ENCODE data around the gene SOX12.
"Not testable (repeated sequence)": the region's sequence is repeated elsewhere in the genome, so short reads cannot be mapped to it uniquely, and the experiment has no call there.

The SOX12 gene

DNA sequence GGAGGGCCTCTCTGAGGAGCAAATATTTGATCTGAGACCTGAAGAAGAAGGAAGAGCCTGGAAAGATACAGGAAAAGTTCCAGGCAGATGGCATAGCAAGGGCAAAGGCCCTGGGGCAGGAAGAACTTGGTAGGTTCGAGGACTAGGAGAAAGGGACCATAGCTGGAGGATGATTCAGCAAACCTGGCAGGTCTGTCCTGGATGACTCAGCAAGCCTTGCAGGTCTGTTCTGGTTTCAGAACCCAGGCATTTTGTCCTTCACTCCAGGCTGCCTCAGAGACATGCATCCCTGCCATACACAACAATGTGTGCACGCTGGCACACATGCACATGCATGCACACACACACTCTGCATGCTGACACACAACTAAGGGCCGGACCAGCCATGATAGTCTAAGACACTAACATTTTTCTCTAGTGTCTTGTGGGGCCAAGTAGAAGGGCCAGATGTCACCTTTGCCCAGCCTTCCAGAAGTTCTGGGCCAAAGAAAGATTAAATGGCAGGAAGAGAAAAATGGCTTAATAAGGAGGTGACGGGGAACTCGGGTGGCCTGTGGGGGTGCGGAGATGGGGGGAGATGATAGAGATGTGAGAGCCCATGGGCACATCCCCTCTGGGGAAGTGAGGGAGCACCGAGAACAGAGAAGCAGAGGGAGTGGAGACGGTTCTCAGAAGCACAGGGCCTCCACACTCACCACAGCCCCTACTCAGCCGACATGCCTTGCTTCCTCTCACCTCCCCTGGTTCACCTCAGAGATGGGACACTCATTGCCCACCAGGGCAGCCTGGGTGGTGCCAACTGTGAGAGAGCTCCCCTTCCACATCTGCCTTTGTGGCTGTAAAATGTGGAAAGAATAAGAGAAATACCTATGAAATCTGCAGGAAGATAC is 39.8 kb downstream of the SOX12 start:
- no peak for DNase-seq

DNA sequence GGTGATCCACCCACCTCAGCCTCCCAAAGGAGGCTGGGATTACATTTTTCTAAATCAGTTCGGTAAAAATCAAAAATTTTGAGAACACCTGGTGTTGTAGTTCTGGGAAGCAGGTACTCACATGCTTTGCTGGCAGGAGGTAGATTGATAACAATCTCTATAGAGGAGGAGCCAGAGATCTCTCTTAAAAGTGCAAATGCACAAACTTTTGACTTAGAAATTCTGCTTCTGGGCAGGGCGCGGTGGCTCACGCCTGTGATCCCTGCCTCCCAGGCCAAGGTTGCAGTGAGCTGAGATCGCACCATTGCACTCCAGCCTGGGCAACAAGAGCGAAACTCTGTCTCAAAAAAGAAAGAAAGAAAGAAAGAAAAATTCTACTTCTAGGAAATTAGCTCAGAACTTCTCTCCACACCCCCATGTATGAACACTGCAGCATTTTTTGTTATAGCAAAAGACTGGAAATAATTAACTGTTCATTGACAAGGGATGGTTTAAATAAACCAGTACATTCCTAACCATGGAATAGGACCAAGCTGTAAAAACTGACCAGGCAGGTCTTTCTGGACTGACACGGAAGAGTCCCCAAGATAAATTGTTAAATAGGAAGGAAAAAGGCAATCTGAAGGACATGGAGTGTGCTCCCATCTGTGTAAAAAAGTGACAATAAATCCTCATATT is 40.8 kb downstream of the SOX12 start:
- DNase-seq: no peak

DNA sequence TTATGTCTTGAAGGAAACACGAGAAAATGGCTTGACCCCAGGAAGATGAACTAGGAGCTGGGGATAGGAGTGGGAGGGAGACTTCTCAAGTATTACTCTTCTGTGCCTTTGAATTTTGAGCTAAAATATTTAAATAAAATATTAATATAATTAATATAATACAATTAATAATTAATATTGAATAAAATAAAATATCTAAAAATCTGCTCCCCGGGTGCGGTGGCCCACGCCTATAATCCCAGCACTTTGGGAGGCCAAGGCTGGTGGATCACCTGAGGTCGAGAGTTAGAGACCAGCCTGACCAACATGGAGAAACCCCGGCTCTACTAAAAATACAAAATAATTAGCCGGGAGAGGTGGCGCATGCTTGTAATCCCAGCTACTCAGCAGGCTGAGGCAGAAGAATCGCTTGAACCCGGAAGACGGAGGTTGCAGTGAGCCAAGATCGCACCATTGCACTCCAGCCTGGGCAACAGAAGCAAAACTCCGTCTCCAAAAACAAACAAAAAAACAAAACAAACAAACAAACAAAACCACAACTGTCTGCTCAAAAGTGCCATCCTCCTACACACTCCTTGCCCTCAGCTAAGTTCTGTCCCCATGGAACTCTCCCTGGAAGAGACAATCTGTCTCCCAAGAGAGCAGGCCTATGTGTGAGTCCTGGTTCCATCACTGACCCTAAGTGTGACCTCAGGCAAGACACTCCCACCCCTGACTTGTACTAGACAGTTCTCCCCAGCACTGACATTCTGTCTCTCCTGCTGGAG is 41.5 kb downstream of the SOX12 start:
- DNase-seq: no peak

DNA sequence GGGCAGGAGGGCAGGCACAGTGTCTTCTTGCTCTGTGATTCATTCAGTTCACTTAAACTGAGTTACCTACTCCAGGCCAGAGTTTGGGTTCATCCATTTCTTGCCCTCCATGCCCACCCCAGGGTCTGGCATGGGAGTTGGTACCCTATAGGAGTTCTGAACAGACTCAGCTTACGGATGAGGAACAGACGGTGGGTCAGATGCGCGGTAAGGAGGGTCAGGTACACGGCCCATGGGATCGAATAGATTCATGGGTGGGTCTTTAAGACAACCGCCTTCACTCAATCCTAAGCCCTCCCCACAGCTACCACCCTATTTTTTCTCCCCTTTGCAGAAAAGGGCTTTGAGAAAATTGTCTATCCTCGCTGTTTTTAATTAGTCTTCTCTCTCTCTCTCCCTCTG is 42.1 kb downstream of the SOX12 start:
- DNase-seq: no peak

GRCh38 chr20:368915-369314 is 43.6 kb downstream of the SOX12 start:
- DNase-seq: no peak

- DNase-seq: no peak
Observed at GRCh38 chr20:370151-370600, 44.8 kb downstream of the SOX12 start.

DNA sequence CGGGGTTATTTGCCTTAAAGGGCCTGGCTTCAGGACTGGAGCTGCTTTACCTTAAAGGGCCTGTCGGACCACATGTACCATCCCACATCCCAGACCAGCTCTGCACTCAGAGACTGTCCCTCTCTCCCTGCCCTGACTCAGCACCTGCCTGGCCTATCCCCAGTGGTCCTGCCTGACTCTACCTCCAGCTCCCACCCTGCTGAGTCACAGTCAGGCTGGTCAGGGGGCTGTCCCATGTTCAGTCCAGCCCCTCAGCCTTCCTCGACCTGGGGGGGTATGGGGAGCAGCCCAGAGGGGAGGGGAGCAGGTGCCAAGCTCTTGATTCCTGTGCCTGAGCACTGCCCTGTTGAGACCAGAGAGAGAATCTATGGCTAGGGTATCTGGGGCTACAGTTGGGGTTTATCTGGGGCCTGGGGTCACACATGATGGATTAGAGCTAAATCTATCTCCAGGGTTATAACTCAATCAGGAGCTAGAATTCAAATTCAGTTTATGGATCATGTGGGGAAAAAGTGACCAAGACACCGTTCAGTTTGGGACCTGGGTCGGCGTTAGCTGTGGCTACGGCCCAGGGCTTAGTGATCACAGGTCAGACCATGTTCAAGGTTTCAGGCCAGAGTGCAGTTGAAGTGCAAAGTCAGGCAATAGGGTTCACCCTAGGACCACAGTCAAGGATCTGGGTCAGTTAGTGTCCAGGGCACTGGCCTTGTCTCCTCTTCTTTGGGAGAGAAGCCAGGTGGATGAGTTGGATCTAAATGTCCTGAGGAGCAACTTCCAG is 45.8 kb downstream of the SOX12 start:
- no peak for DNase-seq

DNA sequence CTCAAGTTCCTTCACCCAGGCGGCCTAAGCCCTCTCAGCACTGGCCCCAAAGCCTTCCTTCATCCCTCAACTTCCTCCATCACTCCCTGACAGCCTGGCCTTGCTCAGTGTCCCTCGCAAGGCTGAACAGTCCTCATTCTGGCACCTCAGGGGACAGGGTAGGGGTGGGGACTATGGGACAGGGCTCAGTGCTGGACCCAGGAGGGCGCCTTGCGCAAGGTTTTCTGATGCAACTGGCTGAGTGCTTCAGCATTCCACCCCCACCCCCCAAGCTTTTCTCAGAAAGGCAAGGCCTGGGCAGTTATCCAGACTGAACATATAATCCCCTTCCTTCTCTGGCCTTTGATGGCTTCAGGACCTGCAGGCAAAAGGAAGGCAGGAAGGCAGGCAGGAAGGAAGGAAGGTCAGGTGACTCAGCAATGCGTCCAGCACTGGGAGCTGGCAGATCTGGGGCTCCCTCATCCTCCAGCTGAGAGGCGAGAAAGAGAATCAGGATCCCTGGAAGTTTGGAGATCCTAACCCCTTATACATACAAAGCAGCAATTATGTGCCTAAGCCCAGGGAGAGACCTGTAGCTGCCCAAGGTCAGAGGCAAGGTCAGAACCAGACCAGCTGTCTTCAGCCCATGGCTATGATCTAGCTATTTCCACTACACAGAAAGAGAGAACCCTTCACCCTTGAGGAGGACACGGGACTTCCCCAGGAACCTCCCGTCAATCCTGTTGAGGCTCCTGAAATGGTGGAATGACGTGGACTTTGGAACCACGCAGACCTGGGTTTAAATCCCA is 46.6 kb downstream of the SOX12 start:
- DNase-seq: no peak

GRCh38 chr20:372543-373082 is 47.3 kb downstream of the SOX12 start:
- DNase-seq: not testable (repeated sequence)

DNA sequence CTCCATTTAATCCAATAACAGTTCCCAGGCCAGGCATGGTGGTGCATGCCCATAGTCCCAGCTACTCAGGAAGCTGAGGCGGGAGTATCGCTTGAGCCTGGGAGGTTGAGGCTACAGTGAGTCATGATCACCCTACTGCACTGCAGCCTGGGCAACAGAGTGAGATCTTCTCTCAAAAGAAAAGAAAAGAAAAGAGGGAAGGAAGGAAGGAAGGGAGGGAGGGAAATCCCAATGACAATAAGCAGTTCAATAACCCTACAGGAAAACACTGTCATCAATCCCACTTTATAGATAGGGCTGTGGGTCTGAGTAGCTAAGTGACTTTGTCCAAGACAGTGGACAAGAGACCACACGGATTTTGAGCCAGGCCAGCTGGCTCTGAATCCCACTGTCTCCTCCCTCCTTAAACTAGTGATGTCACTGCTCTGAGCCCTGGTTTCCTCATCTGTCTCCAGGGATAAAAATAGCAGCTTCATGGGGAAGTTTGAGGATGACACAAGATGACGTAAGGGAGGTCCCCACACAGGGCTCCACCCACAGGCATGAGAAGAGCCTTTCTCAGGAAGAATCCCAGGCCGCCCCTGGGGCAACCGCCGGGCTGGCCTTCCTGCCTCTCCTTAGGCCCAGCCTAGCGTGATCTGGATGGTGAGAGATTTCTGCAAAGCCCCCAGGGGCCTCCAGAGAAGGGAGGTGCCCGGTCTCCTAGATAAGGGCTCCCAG is 48.0 kb downstream of the SOX12 start:
- no peak for DNase-seq

GRCh38 chr20:375265-375889 is 50.0 kb downstream of the SOX12 start:
- no peak for DNase-seq

DNA sequence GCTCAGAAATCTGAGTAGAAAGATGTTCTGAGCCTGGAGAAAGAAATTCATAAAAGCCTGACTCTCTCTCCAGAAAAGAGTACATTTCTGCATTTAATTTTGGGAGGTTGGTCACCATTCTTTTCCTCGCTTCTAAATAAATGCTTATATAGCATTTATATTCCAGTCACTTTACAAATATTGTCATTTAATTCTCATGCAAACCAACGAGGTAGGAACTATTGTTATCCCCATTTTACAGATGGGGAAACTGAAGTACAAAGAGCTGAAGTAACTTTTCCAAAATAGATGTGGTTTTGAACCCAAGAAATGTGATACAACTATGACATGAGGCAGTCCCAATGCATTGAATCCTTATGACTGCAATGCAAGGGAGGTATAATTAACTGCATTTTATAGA is 50.7 kb downstream of the SOX12 start:
- DNase-seq: no peak

GRCh38 chr20:376750-377149 is 51.4 kb downstream of the SOX12 start:
- no peak for DNase-seq

DNA sequence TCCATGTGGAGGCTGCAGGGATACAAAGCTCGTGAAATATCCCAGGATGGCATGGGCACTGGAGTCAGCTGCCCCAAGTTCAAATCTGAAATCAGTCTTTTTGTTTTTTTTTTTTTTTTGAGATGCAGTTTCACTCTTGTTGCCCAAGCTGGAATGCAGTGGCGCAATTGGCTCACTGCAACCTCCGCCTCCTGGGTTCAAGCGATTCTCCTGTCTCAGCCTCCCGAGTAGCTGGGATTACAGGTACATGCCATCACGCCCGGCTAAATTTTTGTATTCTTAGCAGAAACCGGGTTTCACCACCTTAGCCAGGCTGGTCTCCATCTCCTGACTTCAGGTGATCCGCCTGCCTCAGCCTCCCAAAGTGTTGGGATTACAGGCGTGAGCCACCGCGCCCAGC is 52.2 kb downstream of the SOX12 start:
- DNase-seq: not testable (repeated sequence)

- DNase-seq: no peak
Observed at GRCh38 chr20:378961-379336, 53.6 kb downstream of the SOX12 start.

All from CD4-positive, alpha-beta T cell treated with Interleukin-4 for 4 hours (primary cell).